HCT116 (cell line): ENCODE results near the gene HLCS. TPM values are rescaled to one million over a fixed set of nuclear protein-coding genes. Genes with fewer than 3 reads are reported as not detected.

ENCODE experiments used
- ATAC-seq: fragments of 200-7000 bp; cut with Tn5 transposase; 2 replicates; pipeline ENCODE4 v1.9.1; 2020; ENCODE audit warnings: mild to moderate bottlenecking, moderate library complexity
- BruUV-seq: library from RNA; stranded (reverse); fragments of 400-500 nt; replicated peaks from 2 replicates; lab custom pipeline; 2021; lab: Mats Ljungman, UMichigan
- CTCF ChIA-PET: fragments of 300-600 bp; sonication (Branson Sonifier 250); formaldehyde crosslinking; loops from one replicate; lab custom pipeline; 2021; ENCODE audit warnings: antibody characterized with exemption; lab: Charles Lee
- POLR2A ChIA-PET: fragments of 300-600, 350-600 bp; sonication (Branson Sonifier 250); formaldehyde crosslinking; loops from one replicate; lab custom pipeline; 2021; ENCODE audit warnings: antibody characterized with exemption; lab: Charles Lee
- RAD21 ChIA-PET, 2 experiments: fragments of 300-600 bp; sonication (Branson Sonifier 250); formaldehyde crosslinking; loops; one replicate each; lab custom pipeline; 2023; ENCODE audit warnings: low total read pairs in 2 of 2; ENCODE audit not compliant: uncharacterized antibody in 2 of 2, unreplicated experiment in 2 of 2, low non-redundant PET in 1 of 2; lab: Charles Lee
- DNase-seq: peaks from one replicate; pipeline ENCODE4 v3.0.0-alpha.2; 2010; ENCODE audit warnings: low read depth, low spot score
- H2AFZ ChIP-seq: fragments of 200-600 bp; shearing (Covaris generic), sonication (generic); 2 replicates; pipeline ENCODE4 v1.6.1; 2017; ENCODE audit warnings: low read depth, mixed run types, mixed read lengths, antibody characterized with exemption, low read length; ENCODE audit not compliant: poor library complexity, severe bottlenecking
- H3K27ac ChIP-seq: 2 replicates; pipeline ENCODE4 v1.5.1; 2012; ENCODE audit warnings: low read depth, low read length
- H3K27me3 ChIP-seq: fragments of 200-600 bp; sonication (generic); 2 replicates; pipeline ENCODE4 v1.6.1; 2016; ENCODE audit warnings: mixed run types, low read length, mixed read lengths; ENCODE audit not compliant: insufficient read depth
- H3K36me3 ChIP-seq, 2 experiments: fragments of 200-500 bp in 1 of 2; fragments of 200-600 bp in 1 of 2; sonication (Bioruptor generic) in 1 of 2; sonication (generic) in 1 of 2; 2 replicates each; pipeline versions ENCODE4 v1.5.1 to v1.6.1; 2014 to 2016; ENCODE audit warnings: low read length in 2 of 2, inconsistent platforms in 1 of 2, mixed read lengths in 1 of 2, mixed run types in 1 of 2; ENCODE audit not compliant: insufficient read depth in 2 of 2, control insufficient read depth in 1 of 2
- H3K4me1 ChIP-seq, 2 experiments: fragments of 200-600 bp in 1 of 2; sonication (generic) in 1 of 2; 2 replicates each; pipeline versions ENCODE4 v1.5.1 to v1.6.1; 2012 to 2017; ENCODE audit warnings: low read length in 2 of 2, inconsistent platforms in 1 of 2, mild to moderate bottlenecking in 1 of 2, mixed read lengths in 1 of 2, mixed run types in 1 of 2, moderate library complexity in 1 of 2; ENCODE audit not compliant: insufficient read depth in 2 of 2, control insufficient read depth in 1 of 2
- H3K4me2 ChIP-seq: fragments of 200-600 bp; sonication (generic); 2 replicates; pipeline ENCODE4 v1.6.1; 2017; ENCODE audit warnings: mixed run types, low read length, mixed read lengths
- H3K4me3 ChIP-seq, 2 experiments: fragments of 200-600 bp in 1 of 2; sonication (generic) in 1 of 2; replicated peaks in 1 of 2; 2 replicates each; pipeline ENCODE4 v1.5.1; 2011 to 2016; ENCODE audit warnings: low read length in 2 of 2, control low read depth in 1 of 2, low read depth in 1 of 2, mild to moderate bottlenecking in 1 of 2, mixed read lengths in 1 of 2, mixed run types in 1 of 2
- H3K79me2 ChIP-seq: fragments of 200-600 bp; sonication (generic); 2 replicates; pipeline ENCODE4 v1.6.1; 2017; ENCODE audit warnings: mild to moderate bottlenecking, mixed run types, low read length, moderate library complexity, mixed read lengths; ENCODE audit not compliant: insufficient read depth
- H3K9ac ChIP-seq: fragments of 200-600 bp; sonication (generic); 2 replicates; pipeline ENCODE4 v1.6.1; 2016; ENCODE audit warnings: low read length, mixed read lengths
- H3K9me2 ChIP-seq: fragments of 200-600 bp; sonication (generic), shearing (Covaris generic); 2 replicates; pipeline ENCODE4 v1.6.1; 2017; ENCODE audit warnings: mixed run types, mild to moderate bottlenecking, moderate library complexity; ENCODE audit not compliant: insufficient read depth
- H3K9me3 ChIP-seq, 2 experiments: fragments of 200-500 bp in 1 of 2; fragments of 200-600 bp in 1 of 2; sonication (Bioruptor generic) in 1 of 2; sonication (generic) in 1 of 2; 2 replicates each; pipeline ENCODE4 v1.6.1; 2014 to 2017; ENCODE audit warnings: low read length in 2 of 2, mixed read lengths in 2 of 2, inconsistent platforms in 1 of 2, low read depth in 1 of 2, mild to moderate bottlenecking in 1 of 2, mixed run types in 1 of 2, moderate library complexity in 1 of 2; ENCODE audit not compliant: control insufficient read depth in 1 of 2, insufficient read depth in 1 of 2
- H4K20me1 ChIP-seq: fragments of 200-600 bp; sonication (generic), shearing (Covaris generic); 2 replicates; pipeline ENCODE4 v1.6.1; 2017; ENCODE audit warnings: mixed run types, mild to moderate bottlenecking, moderate library complexity; ENCODE audit not compliant: insufficient read depth
- CEBPB ChIP-seq: IDR thresholded peaks from 2 replicates; pipeline ENCODE4 v1.6.1; 2012; ENCODE audit warnings: low read depth
- EGR1 ChIP-seq: IDR thresholded peaks from 2 replicates; pipeline ENCODE4 v1.6.1; 2012; ENCODE audit warnings: low read depth
- FOSL1 ChIP-seq: IDR thresholded peaks from 2 replicates; pipeline ENCODE4 v1.6.1; 2012; ENCODE audit warnings: low read depth
- POLR2A ChIP-seq: IDR thresholded peaks from 2 replicates; pipeline ENCODE4 v1.7.0; 2011; ENCODE audit warnings: borderline replicate concordance; ENCODE audit not compliant: insufficient read depth, insufficient read length; ENCODE audit errors: extremely low read depth
- SIN3A ChIP-seq: IDR thresholded peaks from 2 replicates; pipeline ENCODE4 v1.6.1; 2012; ENCODE audit warnings: low read depth
- SRF ChIP-seq: IDR thresholded peaks from 2 replicates; pipeline ENCODE4 v1.6.1; 2012; ENCODE audit warnings: low read depth
- TCF7L2 ChIP-seq: IDR thresholded peaks from 2 replicates; pipeline ENCODE4 v1.7.0; 2011; ENCODE audit warnings: borderline replicate concordance, inconsistent platforms; ENCODE audit not compliant: insufficient read depth, insufficient read length; ENCODE audit errors: extremely low read depth
- ZBTB33 ChIP-seq: IDR thresholded peaks from 2 replicates; pipeline ENCODE4 v1.6.1; 2011; ENCODE audit warnings: mild to moderate bottlenecking, low read length, moderate library complexity; ENCODE audit not compliant: insufficient replicate concordance; ENCODE audit errors: extremely low read depth
- intact Hi-C: fragments of 100-400 bp; cut with micrococcal nuclease; formaldehyde crosslinking; loops from 2 replicates; pipeline ENCODE4 v1.10.0; 2022
- total RNA-seq: library from RNA; stranded (reverse); gene quantifications from one replicate; pipeline ENCODE4 v1.2.1, GENCODE V29; 2021; ENCODE audit not compliant: unreplicated experiment

HLCS gene
- total RNA-seq, 1 experiment from 2014 or later = 18.5 TPM

DNA sequence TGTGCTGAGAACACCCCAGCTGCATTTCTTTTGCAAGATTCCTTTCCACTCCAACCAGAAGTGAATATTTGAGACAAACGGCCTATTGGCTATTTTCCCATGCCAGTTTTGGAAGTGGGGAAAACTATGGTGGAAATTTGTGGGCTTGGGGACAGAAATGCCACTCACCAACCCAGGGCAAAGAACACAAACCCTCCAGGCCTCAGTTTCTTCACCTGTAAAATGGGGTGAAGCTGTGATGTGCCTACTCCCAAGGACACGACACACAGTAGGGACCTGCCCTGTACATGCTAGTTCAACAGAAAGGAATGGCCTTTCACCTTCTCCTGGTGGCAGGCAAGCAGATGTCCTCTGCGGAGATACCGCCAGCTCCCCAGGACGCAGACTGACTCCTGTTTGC lies 221.0 kb downstream of the HLCS start (continued):
- no peak for TF ChIP-seq ZBTB33
- TF ChIP-seq POLR2A = no peak

DNA sequence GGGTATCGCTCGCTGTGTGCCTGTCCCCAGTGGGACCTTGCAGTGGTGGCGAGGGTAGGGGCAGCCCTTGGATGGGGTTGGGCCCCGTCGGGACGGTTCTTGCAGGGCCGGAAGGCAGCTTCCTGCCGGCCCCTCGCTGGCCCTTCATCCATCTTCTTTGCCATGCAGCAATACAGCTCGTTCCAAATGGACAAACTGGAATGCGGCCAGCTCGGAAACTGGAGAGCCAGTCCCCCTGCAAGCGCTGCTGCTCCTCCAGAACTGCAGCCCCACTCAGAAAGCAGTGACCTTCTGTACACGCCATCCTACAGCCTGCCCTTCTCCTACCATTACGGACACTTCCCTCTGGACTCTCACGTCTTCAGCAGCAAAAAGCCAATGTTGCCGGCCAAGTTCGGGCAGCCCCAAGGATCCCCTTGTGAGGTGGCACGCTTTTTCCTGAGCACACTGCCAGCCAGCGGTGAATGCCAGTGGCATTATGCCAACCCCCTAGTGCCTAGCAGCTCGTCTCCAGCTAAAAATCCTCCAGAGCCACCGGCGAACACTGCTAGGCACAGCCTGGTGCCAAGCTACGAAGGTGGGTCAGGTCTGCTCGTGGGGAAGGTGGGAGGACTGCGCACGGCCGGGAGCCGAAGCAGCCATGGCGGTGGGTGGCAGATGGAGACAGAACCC lies 221.8 kb downstream of the HLCS start:
- RAD21 ChIA-PET = no interaction called here
- BruUV-seq = no TSS peak
- no peak for DNase-seq
- no peaks in the 10 kb centered on the region for H3K9me2 ChIP-seq
- POLR2A ChIA-PET = no interaction called here
- no peaks in the 10 kb centered on the region for H3K9me3 ChIP-seq
- H3K9ac ChIP-seq = no peak overlapping the region
- H3K4me2 ChIP-seq = no peak overlapping the region
- no peaks in the 10 kb centered on the region for H4K20me1 ChIP-seq
- H3K4me3 ChIP-seq = no peak overlapping the region
- H3K27ac ChIP-seq = no peak overlapping the region
- intact Hi-C loops = no loop called here
- H2AFZ ChIP-seq = no peak overlapping the region
- TF ChIP-seq EGR1 (no peak), TCF7L2 (no peak)
- peaks cover 4 to 7% of the 10 kb centered on the region in 2 experiments; a peak in 2 of 4 replicates for H3K36me3 ChIP-seq
- no peaks in the 10 kb centered on the region for H3K27me3 ChIP-seq
- ATAC-seq = no peak
- CTCF ChIA-PET = no interaction called here
- H3K4me1 ChIP-seq = no peaks in the 10 kb centered on the region
- no peaks in the 10 kb centered on the region for H3K79me2 ChIP-seq

DNA sequence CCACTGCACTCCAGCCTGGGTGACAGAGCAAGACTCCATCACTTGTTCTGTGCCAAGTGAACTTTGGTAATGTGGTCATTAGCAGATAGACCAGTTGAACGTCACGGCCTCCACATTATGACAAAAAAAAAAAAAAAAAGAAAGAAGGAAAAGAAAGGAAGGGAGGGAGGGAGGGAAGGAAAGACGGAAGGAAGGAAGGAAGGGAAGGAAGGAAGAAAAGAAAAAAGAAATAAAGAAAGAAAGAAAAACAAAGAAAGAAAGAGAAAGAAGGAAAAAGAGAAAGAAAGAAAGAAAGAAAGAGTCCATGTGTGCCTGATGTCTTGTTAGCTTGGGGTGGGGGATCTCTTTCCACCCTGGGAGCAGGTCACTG lies 222.3 kb downstream of the HLCS start:
- RAD21 ChIA-PET = no interaction called here
- POLR2A ChIA-PET = no interaction called here
- no TSS peak for BruUV-seq
- no peaks in the 10 kb centered on the region for H3K9me3 ChIP-seq
- H3K9me2 ChIP-seq = no peaks in the 10 kb centered on the region
- H4K20me1 ChIP-seq = no peaks in the 10 kb centered on the region
- TF ChIP-seq FOSL1 = no peak
- TF ChIP-seq SRF = no peak
- no peak for TF ChIP-seq SIN3A
- no peak for TF ChIP-seq CEBPB
- H3K4me3 ChIP-seq = no peak overlapping the region
- H3K4me1 ChIP-seq = no peaks in the 10 kb centered on the region
- intact Hi-C loops = no loop called here
- CTCF ChIA-PET = no interaction called here
- H3K27ac ChIP-seq = no peak overlapping the region
- H3K27me3 ChIP-seq = no peaks in the 10 kb centered on the region
- DNase-seq (no peak), ATAC-seq (no peak)
- H3K9ac ChIP-seq = no peak overlapping the region
- H3K36me3 ChIP-seq = peaks cover 4 to 7% of the 10 kb centered on the region in 2 experiments; a peak in 2 of 4 replicates
- H3K79me2 ChIP-seq = no peaks in the 10 kb centered on the region
- H2AFZ ChIP-seq = no peak overlapping the region
- H3K4me2 ChIP-seq = no peak overlapping the region
